LNCaP clone FGC (cell line): ENCODE data around the gene FUZ.

Experiments used
- DNase-seq: peaks from one replicate; pipeline ENCODE4 v3.0.0-alpha.2; 2011; ENCODE audit warnings: low read depth
- H3K4me3 ChIP-seq: 2 replicates; pipeline ENCODE4 v1.5.1; 2011; ENCODE audit warnings: mild to moderate bottlenecking, low read depth, low read length, control low read depth
- TF ChIP-seq, protein P1 (sequence below): IDR thresholded peaks from 2 replicates; pipeline ENCODE4 v1.5.1; 2012; ENCODE audit warnings: mild to moderate bottlenecking; ENCODE audit not compliant: control insufficient read depth, insufficient read depth; ENCODE audit errors: extremely low read depth

Gene FUZ

GRCh38 chr19:49837425-49837824 is 24.3 kb upstream of the FUZ start:
- no peak for DNase-seq
- TF ChIP-seq, protein P1, sequence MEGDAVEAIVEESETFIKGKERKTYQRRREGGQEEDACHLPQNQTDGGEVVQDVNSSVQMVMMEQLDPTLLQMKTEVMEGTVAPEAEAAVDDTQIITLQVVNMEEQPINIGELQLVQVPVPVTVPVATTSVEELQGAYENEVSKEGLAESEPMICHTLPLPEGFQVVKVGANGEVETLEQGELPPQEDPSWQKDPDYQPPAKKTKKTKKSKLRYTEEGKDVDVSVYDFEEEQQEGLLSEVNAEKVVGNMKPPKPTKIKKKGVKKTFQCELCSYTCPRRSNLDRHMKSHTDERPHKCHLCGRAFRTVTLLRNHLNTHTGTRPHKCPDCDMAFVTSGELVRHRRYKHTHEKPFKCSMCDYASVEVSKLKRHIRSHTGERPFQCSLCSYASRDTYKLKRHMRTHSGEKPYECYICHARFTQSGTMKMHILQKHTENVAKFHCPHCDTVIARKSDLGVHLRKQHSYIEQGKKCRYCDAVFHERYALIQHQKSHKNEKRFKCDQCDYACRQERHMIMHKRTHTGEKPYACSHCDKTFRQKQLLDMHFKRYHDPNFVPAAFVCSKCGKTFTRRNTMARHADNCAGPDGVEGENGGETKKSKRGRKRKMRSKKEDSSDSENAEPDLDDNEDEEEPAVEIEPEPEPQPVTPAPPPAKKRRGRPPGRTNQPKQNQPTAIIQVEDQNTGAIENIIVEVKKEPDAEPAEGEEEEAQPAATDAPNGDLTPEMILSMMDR = no peak
- H3K4me3 ChIP-seq = no peak overlapping the region

- DNase-seq = no peak
- TF ChIP-seq, protein P1 = no peak
- H3K4me3 ChIP-seq = no peak overlapping the region
Observed at GRCh38 chr19:49837009-49837310, 23.9 kb upstream of the FUZ start.

DNA sequence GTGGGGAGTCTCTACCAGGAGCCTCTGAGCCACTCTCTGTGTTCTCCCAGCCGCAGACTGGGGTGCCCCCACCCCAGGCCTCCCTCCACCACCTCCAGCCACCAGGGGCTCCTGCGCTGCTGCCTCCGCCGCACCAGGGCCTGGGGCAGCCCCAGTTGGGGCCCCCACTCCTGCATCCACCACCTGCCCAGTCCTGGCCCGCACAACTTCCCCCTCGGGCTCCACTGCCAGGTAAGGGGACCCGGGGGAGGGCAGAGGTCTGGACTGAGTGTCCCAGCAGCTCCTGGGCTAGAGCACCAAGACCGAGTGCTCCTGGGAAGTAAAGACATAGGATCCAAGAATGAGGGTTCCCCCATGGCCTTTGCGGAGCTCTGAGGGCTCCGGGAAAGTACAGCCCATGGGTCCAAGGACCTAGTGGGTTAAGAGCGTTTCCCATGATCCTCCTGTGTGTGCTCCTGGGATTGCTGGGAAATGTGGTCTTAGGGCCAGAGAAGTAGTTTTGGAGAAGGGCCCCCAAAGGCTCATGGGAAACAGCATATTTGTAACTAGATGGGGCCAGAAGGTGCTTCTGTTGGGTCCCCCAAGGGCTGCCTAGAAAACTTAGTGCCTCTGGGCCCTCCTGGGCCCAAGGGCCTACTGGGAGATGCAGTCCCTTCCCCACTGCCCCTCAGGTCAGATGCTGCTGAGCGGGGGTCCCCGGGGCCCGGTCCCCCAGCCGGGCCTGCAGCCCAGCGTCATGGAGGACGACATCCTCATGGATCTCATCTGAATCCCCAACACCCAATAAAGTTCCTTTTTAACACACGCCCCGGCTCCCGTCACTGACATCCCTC is 23.3 kb upstream of the FUZ start:
- no peak for DNase-seq
- TF ChIP-seq, protein P1 = no peak

GRCh38 chr19:49835562-49835961 is 22.5 kb upstream of the FUZ start:
- no peak for DNase-seq
- TF ChIP-seq, protein P1 = no peak
- no peak overlapping the region for H3K4me3 ChIP-seq

More for the DNA sequence above, 23.3 kb upstream of the FUZ start:
- H3K4me3 ChIP-seq = no peak overlapping the region

GRCh38 chr19:49833599-49833998 is 20.5 kb upstream of the FUZ start:
- H3K4me3 ChIP-seq = no peak overlapping the region
- TF ChIP-seq, protein P1 = no peak
- no peak for DNase-seq

GRCh38 chr19:49832556-49832955 is 19.5 kb upstream of the FUZ start:
- TF ChIP-seq, protein P1 = no peak
- DNase-seq = no peak
- H3K4me3 ChIP-seq = no peak overlapping the region

DNA sequence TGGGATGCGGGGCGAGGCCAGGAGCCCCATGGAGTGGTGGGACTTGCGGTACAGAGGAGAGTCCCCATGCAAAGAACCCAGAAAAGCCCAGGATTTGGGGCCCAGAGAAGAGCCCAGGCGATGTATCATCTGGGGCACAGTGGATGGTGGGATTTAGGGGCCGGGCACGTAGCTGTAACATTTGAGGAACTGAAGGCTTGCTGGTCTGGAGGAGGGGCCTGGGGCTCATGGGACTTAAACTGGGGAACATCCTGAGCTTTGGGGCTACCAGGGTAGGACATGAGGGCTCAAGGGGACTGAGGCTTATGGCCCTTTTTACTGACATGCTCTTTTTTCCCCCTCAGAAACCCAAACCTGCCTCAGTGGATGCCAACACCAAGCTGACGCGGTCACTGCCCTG is 18.5 kb upstream of the FUZ start:
- DNase-seq = no peak
- TF ChIP-seq, protein P1 = no peak
- H3K4me3 ChIP-seq = no peak overlapping the region
